IMR-90 (cell line): Measurements from ENCODE around the gene SIGLEC15. TPM values are rescaled to one million over a fixed set of nuclear protein-coding genes. Genes with fewer than 3 reads are reported as not detected.

ENCODE experiments used
- ATAC-seq: fragments of 200-7000 bp; cut with Tn5 transposase; 2 replicates; pipeline ENCODE4 v1.9.1; 2020; ENCODE audit warnings: low read depth, mild to moderate bottlenecking, moderate library complexity
- BruUV-seq: library from RNA; stranded (reverse); fragments of 400-500 nt; replicated peaks from 2 replicates; lab custom pipeline; 2021; lab: Mats Ljungman, UMichigan
- CTCF ChIA-PET: fragments of 300-600 bp; formaldehyde crosslinking; extraction: SDS; loops from one replicate; lab custom pipeline; 2021; ENCODE audit warnings: antibody characterized with exemption; lab: Yijun Ruan, JAX
- POLR2A ChIA-PET: fragments of 300-600 bp; sonication (Branson Sonifier 250); formaldehyde crosslinking; loops from one replicate; lab custom pipeline; 2022; ENCODE audit warnings: antibody characterized with exemption; ENCODE audit not compliant: unreplicated experiment; lab: Charles Lee
- DNase-seq: peaks from one replicate; pipeline ENCODE4 v3.0.0; 2013
- H2AFZ ChIP-seq: replicated peaks from 2 replicates; pipeline ENCODE3; 2013; ENCODE audit warnings: low read length, mild to moderate bottlenecking; ENCODE audit not compliant: poor library complexity
- H2AK5ac ChIP-seq: 2 replicates; pipeline ENCODE4 v1.6.1; 2013; ENCODE audit warnings: low read depth, low read length, inconsistent platforms
- H2AK9ac ChIP-seq: replicated peaks from 2 replicates; pipeline ENCODE3; 2013; ENCODE audit warnings: mild to moderate bottlenecking, low read depth, low read length, moderate library complexity; ENCODE audit not compliant: poor library complexity
- H2BK120ac ChIP-seq: 2 replicates; pipeline ENCODE4 v1.6.1; 2013; ENCODE audit warnings: low read depth, low read length, inconsistent platforms
- H2BK15ac ChIP-seq: 3 replicates; pipeline ENCODE4 v1.6.1; 2013; ENCODE audit warnings: low read depth, low read length, inconsistent platforms
- H2BK20ac ChIP-seq: 2 replicates; pipeline ENCODE4 v1.6.1; 2013; ENCODE audit warnings: low read depth, mild to moderate bottlenecking, inconsistent platforms, low read length, moderate library complexity
- H2BK5ac ChIP-seq: 2 replicates; pipeline ENCODE4 v1.6.1; 2013; ENCODE audit warnings: mild to moderate bottlenecking, low read depth, low read length, inconsistent platforms; ENCODE audit not compliant: poor library complexity, severe bottlenecking
- H3K14ac ChIP-seq: replicated peaks from 2 replicates; pipeline ENCODE4 v1.6.1; 2013; ENCODE audit warnings: low read depth, low read length, inconsistent platforms
- H3K18ac ChIP-seq: 2 replicates; pipeline ENCODE4 v1.6.1; 2013; ENCODE audit warnings: low read depth, low read length, control low read depth
- H3K23ac ChIP-seq: 2 replicates; pipeline ENCODE4 v1.6.1; 2013; ENCODE audit warnings: low read depth, low read length, inconsistent platforms
- H3K27ac ChIP-seq: 2 replicates; pipeline ENCODE4 v1.5.1; 2013; ENCODE audit warnings: mild to moderate bottlenecking, control low read depth, low read length; ENCODE audit not compliant: insufficient read depth
- H3K27me3 ChIP-seq: 2 replicates; pipeline ENCODE4 v1.6.1; 2013; ENCODE audit warnings: low read length; ENCODE audit not compliant: control insufficient read depth, insufficient read depth
- H3K36me3 ChIP-seq: 2 replicates; pipeline ENCODE4 v1.6.1; 2013; ENCODE audit warnings: low read length, mixed read lengths; ENCODE audit not compliant: control insufficient read depth, insufficient read depth
- H3K4ac ChIP-seq: 2 replicates; pipeline ENCODE4 v1.6.1; 2013; ENCODE audit warnings: low read depth, low read length, inconsistent platforms
- H3K4me1 ChIP-seq: 2 replicates; pipeline ENCODE4 v1.6.1; 2013; ENCODE audit warnings: low read length, mixed read lengths; ENCODE audit not compliant: control insufficient read depth, insufficient read depth
- H3K4me2 ChIP-seq: 2 replicates; pipeline ENCODE4 v1.6.1; 2013; ENCODE audit warnings: low read depth, mild to moderate bottlenecking, control low read depth, low read length, moderate library complexity
- H3K4me3 ChIP-seq: 2 replicates; pipeline ENCODE4 v1.5.1; 2013; ENCODE audit warnings: low read depth, mild to moderate bottlenecking, control low read depth, low read length, moderate library complexity; ENCODE audit not compliant: insufficient read depth
- H3K56ac ChIP-seq: 2 replicates; pipeline ENCODE4 v1.6.1; 2013; ENCODE audit warnings: low read length, inconsistent platforms; ENCODE audit not compliant: insufficient read depth; ENCODE audit errors: extremely low read depth
- H3K79me1 ChIP-seq, 2 experiments: 2 replicates each; pipeline ENCODE4 v1.6.1; 2013; ENCODE audit warnings: low read length in 2 of 2, inconsistent platforms in 1 of 2, low read depth in 1 of 2
- H3K9ac ChIP-seq: 2 replicates; pipeline ENCODE4 v1.6.1; 2013; ENCODE audit warnings: low read depth, low read length, control low read depth
- H3K9me1 ChIP-seq: 2 replicates; pipeline ENCODE4 v1.6.1; 2013; ENCODE audit warnings: low read length, inconsistent platforms; ENCODE audit not compliant: insufficient read depth
- H3K9me3 ChIP-seq: 2 replicates; pipeline ENCODE4 v1.6.1; 2013; ENCODE audit warnings: low read length; ENCODE audit not compliant: control insufficient read depth, insufficient read depth
- H4K20me1 ChIP-seq: 2 replicates; pipeline ENCODE4 v1.6.1; 2013; ENCODE audit warnings: low read length, inconsistent platforms; ENCODE audit not compliant: insufficient read depth
- H4K5ac ChIP-seq: 2 replicates; pipeline ENCODE4 v1.6.1; 2013; ENCODE audit warnings: mild to moderate bottlenecking, low read depth, low read length, control low read depth
- H4K8ac ChIP-seq, 2 experiments: 2 replicates each; pipeline ENCODE4 v1.6.1; 2013; ENCODE audit warnings: low read depth in 2 of 2, low read length in 2 of 2, control low read depth in 1 of 2, inconsistent platforms in 1 of 2
- H4K91ac ChIP-seq: 2 replicates; pipeline ENCODE4 v1.6.1; 2013; ENCODE audit warnings: low read depth, low read length, inconsistent platforms; ENCODE audit not compliant: insufficient read depth
- CEBPB ChIP-seq: IDR thresholded peaks from 2 replicates; pipeline ENCODE4 v1.6.1; 2012; ENCODE audit warnings: low read depth, low read length, improper control_type of control experiment
- CHD1 ChIP-seq: IDR thresholded peaks from 2 replicates; pipeline ENCODE4 v1.6.1; 2012; ENCODE audit warnings: low read depth, low read length, improper control_type of control experiment
- FOS ChIP-seq: fragments of 150-350 bp; IDR thresholded peaks from 2 replicates; pipeline ENCODE4 v1.6.1; 2016; ENCODE audit warnings: low read depth, low read length
- MAZ ChIP-seq: IDR thresholded peaks from 2 replicates; pipeline ENCODE4 v1.6.1; 2012; ENCODE audit warnings: low read depth, mild to moderate bottlenecking, low read length, improper control_type of control experiment, moderate library complexity, borderline replicate concordance
- NFE2L2 ChIP-seq: fragments of 150-350 bp; IDR thresholded peaks from 2 replicates; pipeline ENCODE4 v1.6.1; 2016; ENCODE audit warnings: low read depth, mild to moderate bottlenecking, low read length
- RCOR1 ChIP-seq: IDR thresholded peaks from 2 replicates; pipeline ENCODE4 v1.6.1; 2012; ENCODE audit warnings: mild to moderate bottlenecking, low read length, improper control_type of control experiment; ENCODE audit not compliant: insufficient replicate concordance
- RFX5 ChIP-seq: IDR thresholded peaks from 2 replicates; pipeline ENCODE4 v1.8.0; 2012; ENCODE audit warnings: low read depth, mild to moderate bottlenecking, low read length, moderate library complexity
- SMC3 ChIP-seq: fragments of 150-350 bp; IDR thresholded peaks from 2 replicates; pipeline ENCODE4 v1.6.1; 2016; ENCODE audit warnings: low read depth, mild to moderate bottlenecking, antibody characterized with exemption, low read length, moderate library complexity
- WGBS, 2 experiments: methylation state at CpG; one replicate each; pipeline versions ENCODE4 v1.1.5 to v1.1.7; 2013; ENCODE audit warnings: missing lambda C conversion rate in 2 of 2; ENCODE audit not compliant: insufficient read length in 1 of 2; ENCODE audit errors: extremely low coverage in 2 of 2; 5-methylcytosine and 5-hydroxymethylcytosine counted together
- dilution Hi-C: fragments of 300-500 bp; cut with HindIII; formaldehyde crosslinking; loops from one replicate; pipeline ENCODE4 v1.14.3; 2018; ENCODE audit warnings: low sequenced_read_pairs; ENCODE audit not compliant: unreplicated experiment
- in situ Hi-C: fragments of 300-500 bp; cut with MboI; formaldehyde crosslinking; loops from 3 replicates; pipeline ENCODE4 v1.14.3; 2019; ENCODE audit warnings: low sequenced_read_pairs, inconsistent platforms, mixed read lengths
- intact Hi-C: fragments of 100-400 bp; cut with micrococcal nuclease; formaldehyde crosslinking; loops from 2 replicates; pipeline ENCODE4 v1.10.0; 2022
- polyA plus RNA-seq, 3 experiments: library from polyadenylated mRNA; depleted of rRNA; stranded (reverse); fragments of >200 nt; gene quantifications; 2 replicates each; pipeline ENCODE4 v1.2.3, GENCODE V29; 2012; ENCODE audit warnings: low replicate concordance in 1 of 3
- total RNA-seq: library from RNA; depleted of rRNA; stranded (reverse); fragments of >200 nt; gene quantifications from 2 replicates; pipeline ENCODE4 v1.2.3, GENCODE V29; 2012
- TF ChIP-seq, protein P1 (sequence below): conservative IDR thresholded peaks from 2 replicates; pipeline ENCODE4 v1.5.1; 2012; ENCODE audit warnings: mild to moderate bottlenecking, low read depth, low read length, improper control_type of control experiment
- TF ChIP-seq, protein P2 (sequence below): fragments of 150-350 bp; IDR thresholded peaks from 2 replicates; pipeline ENCODE4 v1.6.1; 2017; ENCODE audit warnings: mild to moderate bottlenecking, antibody characterized with exemption, low read length, low read depth
- TF ChIP-seq, protein P3 (sequence below): fragments of 150-350 bp; IDR thresholded peaks from 2 replicates; pipeline ENCODE4 v1.6.1; 2016; ENCODE audit warnings: low read depth, mild to moderate bottlenecking, low read length, moderate library complexity, borderline replicate concordance

SIGLEC15 gene
- total and polyA plus RNA-seq, 2 of the 4 experiments (the other 2 are of a cell fraction) = 1.1 to 1.8 TPM

DNA sequence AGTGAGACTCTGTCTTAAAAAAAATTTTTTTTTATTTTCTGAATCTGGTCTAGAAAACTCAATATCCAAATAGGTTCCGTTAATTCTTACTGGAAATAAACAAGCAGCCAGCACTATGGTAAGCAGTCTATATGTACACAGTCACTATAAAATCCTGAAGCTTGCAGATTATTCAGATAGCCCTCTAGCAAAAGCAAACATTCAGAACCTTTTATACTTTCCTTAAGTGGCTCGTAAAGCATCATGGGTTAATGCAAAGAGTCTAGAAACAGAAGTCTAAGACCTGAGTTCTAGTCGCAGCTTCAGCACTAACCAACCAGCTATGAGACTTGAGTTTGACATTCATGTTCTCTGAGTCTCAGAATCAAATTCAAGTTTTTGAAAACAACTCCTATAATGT, 51.9 kb downstream of the SIGLEC15 start:
- no peak overlapping the region for H3K4me3 ChIP-seq
- no peak overlapping the region for H4K5ac ChIP-seq
- H3K23ac ChIP-seq = no peak overlapping the region
- H3K4me1 ChIP-seq = no peaks in the 10 kb centered on the region; the same call in 1 of the 2 replicates
- dilution Hi-C loops (no loop called here), in situ Hi-C loops (no loop called here), intact Hi-C loops (no loop called here)
- H4K8ac ChIP-seq = no peak overlapping the region
- peaks cover 20 to 22% of the 10 kb centered on the region in 2 experiments for H3K79me1 ChIP-seq
- TF ChIP-seq FOS (no peak), NFE2L2 (no peak), MAZ (no peak), CHD1 (no peak), SMC3 (no peak), CEBPB (no peak), RCOR1 (no peak), RFX5 (no peak)
- TF ChIP-seq, protein P1, sequence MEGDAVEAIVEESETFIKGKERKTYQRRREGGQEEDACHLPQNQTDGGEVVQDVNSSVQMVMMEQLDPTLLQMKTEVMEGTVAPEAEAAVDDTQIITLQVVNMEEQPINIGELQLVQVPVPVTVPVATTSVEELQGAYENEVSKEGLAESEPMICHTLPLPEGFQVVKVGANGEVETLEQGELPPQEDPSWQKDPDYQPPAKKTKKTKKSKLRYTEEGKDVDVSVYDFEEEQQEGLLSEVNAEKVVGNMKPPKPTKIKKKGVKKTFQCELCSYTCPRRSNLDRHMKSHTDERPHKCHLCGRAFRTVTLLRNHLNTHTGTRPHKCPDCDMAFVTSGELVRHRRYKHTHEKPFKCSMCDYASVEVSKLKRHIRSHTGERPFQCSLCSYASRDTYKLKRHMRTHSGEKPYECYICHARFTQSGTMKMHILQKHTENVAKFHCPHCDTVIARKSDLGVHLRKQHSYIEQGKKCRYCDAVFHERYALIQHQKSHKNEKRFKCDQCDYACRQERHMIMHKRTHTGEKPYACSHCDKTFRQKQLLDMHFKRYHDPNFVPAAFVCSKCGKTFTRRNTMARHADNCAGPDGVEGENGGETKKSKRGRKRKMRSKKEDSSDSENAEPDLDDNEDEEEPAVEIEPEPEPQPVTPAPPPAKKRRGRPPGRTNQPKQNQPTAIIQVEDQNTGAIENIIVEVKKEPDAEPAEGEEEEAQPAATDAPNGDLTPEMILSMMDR = no peak
- TF ChIP-seq, protein P2, sequence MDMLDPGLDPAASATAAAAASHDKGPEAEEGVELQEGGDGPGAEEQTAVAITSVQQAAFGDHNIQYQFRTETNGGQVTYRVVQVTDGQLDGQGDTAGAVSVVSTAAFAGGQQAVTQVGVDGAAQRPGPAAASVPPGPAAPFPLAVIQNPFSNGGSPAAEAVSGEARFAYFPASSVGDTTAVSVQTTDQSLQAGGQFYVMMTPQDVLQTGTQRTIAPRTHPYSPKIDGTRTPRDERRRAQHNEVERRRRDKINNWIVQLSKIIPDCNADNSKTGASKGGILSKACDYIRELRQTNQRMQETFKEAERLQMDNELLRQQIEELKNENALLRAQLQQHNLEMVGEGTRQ = no peak
- TF ChIP-seq, protein P3, sequence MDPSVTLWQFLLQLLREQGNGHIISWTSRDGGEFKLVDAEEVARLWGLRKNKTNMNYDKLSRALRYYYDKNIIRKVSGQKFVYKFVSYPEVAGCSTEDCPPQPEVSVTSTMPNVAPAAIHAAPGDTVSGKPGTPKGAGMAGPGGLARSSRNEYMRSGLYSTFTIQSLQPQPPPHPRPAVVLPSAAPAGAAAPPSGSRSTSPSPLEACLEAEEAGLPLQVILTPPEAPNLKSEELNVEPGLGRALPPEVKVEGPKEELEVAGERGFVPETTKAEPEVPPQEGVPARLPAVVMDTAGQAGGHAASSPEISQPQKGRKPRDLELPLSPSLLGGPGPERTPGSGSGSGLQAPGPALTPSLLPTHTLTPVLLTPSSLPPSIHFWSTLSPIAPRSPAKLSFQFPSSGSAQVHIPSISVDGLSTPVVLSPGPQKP = no peak
- no peak overlapping the region for H2BK20ac ChIP-seq
- no peak overlapping the region for H3K18ac ChIP-seq
- 100% methylated on average over 1 of the region's 3 CpGs; no CpG with 5 or more reads in 1 of the 2 experiments for WGBS, 2 experiments
- H3K9me1 ChIP-seq = no peaks in the 10 kb centered on the region
- no TSS peak for BruUV-seq
- no peak overlapping the region for H3K4me2 ChIP-seq
- H3K4ac ChIP-seq = no peak overlapping the region
- no peak overlapping the region for H3K14ac ChIP-seq
- H3K36me3 ChIP-seq = peaks cover 31% of the 10 kb centered on the region
- H2BK15ac ChIP-seq = no peak overlapping the region
- no peak for ATAC-seq
- no peak overlapping the region for H2AK5ac ChIP-seq
- no peak overlapping the region for H2BK120ac ChIP-seq
- no peaks in the 10 kb centered on the region for H4K20me1 ChIP-seq
- no peak overlapping the region for H2BK5ac ChIP-seq
- H3K9me3 ChIP-seq = peaks cover 2% of the 10 kb centered on the region; the same call in 1 of the 2 replicates
- ChIA-PET POLR2A (no interaction called here), CTCF (interaction anchor here (0.8 to 1.4 kb wide), 2 partner anchors 27 to 213 kb away, joined by 3 to 4 read pairs; no protein-coding TSS in a partner anchor)
- no peak overlapping the region for H4K91ac ChIP-seq
- H2AK9ac ChIP-seq = no peak overlapping the region
- no peak for DNase-seq
- no peak overlapping the region for H2AFZ ChIP-seq
- no peak overlapping the region for H3K9ac ChIP-seq
- no peak overlapping the region for H3K27ac ChIP-seq
- no peaks in the 10 kb centered on the region for H3K27me3 ChIP-seq
- H3K56ac ChIP-seq = no peak overlapping the region
